GM18868 (cell line): Measurements from ENCODE around the gene NOL8.
A peak's percentile ranks its signal among the peaks of the same experiment; 100 is the strongest.

ENCODE experiments used
- ATAC-seq: cut with Tn5 transposase; IDR thresholded peaks from one replicate; pipeline ENCODE4 v1.9.1; 2021; ENCODE audit warnings: mild to moderate bottlenecking, moderate library complexity; ENCODE audit not compliant: unreplicated experiment

The NOL8 gene

GRCh38 chr9:92312887-92313623 lies 12.1 kb downstream of the NOL8 start:
- ATAC-seq: no peak

GRCh38 chr9:92310562-92310961 lies 14.6 kb downstream of the NOL8 start:
- no peak for ATAC-seq

GRCh38 chr9:92308893-92309292 lies 16.3 kb downstream of the NOL8 start:
- ATAC-seq: no peak

GRCh38 chr9:92300936-92301335 lies 24.2 kb downstream of the NOL8 start:
- no peak for ATAC-seq

GRCh38 chr9:92299116-92299515 lies 26.0 kb downstream of the NOL8 start:
- ATAC-seq: no peak

GRCh38 chr9:92298036-92298435 lies 27.1 kb downstream of the NOL8 start:
- no peak for ATAC-seq

GRCh38 chr9:92297611-92298010 lies 27.5 kb downstream of the NOL8 start:
- ATAC-seq: no peak

GRCh38 chr9:92295827-92296258 lies 29.3 kb downstream of the NOL8 start:
- ATAC-seq: no peak

- no peak for ATAC-seq
Observed at GRCh38 chr9:92295240-92295790, 29.8 kb downstream of the NOL8 start.

- ATAC-seq: no peak
Observed at GRCh38 chr9:92294297-92294676, 30.9 kb downstream of the NOL8 start.

- ATAC-seq: peak; percentile 96
Observed at GRCh38 chr9:92293452-92294296, 31.5 kb downstream of the NOL8 start, which contains the start of gene IARS1. Gene IARS1, minus strand, starts transcription at chr9:92293697. Its CDS starts 4,278 bp downstream, at chr9:92289419.

- ATAC-seq: no peak
Observed at GRCh38 chr9:92293075-92293354, 32.1 kb downstream of the NOL8 start.

- ATAC-seq: no peak
Observed at GRCh38 chr9:92292338-92293074, 32.6 kb downstream of the NOL8 start.

GRCh38 chr9:92291577-92291976 lies 33.6 kb downstream of the NOL8 start:
- no peak for ATAC-seq

- ATAC-seq: no peak
Observed at GRCh38 chr9:92290785-92291429, 34.2 kb downstream of the NOL8 start.

GRCh38 chr9:92289708-92290390 lies 35.3 kb downstream of the NOL8 start:
- no peak for ATAC-seq

GRCh38 chr9:92279302-92279701 lies 45.8 kb downstream of the NOL8 start:
- no peak for ATAC-seq

- ATAC-seq: no peak
Observed at GRCh38 chr9:92278110-92278509, 47.0 kb downstream of the NOL8 start.

GRCh38 chr9:92276331-92277032 lies 48.7 kb downstream of the NOL8 start:
- ATAC-seq: no peak

- ATAC-seq: no peak
Observed at GRCh38 chr9:92275541-92275940, 49.6 kb downstream of the NOL8 start.
